GM04504 (cell line): ENCODE results near the gene KLHL29.

Experiments
- DNase-seq: peaks from one replicate; pipeline ENCODE4 v3.0.0-alpha.2; 2012; ENCODE audit warnings: low read depth

The KLHL29 gene

GRCh38 chr2:23616630-23617029 is 231.7 kb downstream of the KLHL29 start:
- DNase-seq: no peak

GRCh38 chr2:23617167-23617810 is 232.3 kb downstream of the KLHL29 start:
- DNase-seq: peak; percentile 35

GRCh38 chr2:23617811-23618215 is 232.8 kb downstream of the KLHL29 start:
- no peak for DNase-seq

GRCh38 chr2:23618265-23618664 is 233.3 kb downstream of the KLHL29 start:
- no peak for DNase-seq

- DNase-seq: no peak
Observed at GRCh38 chr2:23618794-23619530, 234.0 kb downstream of the KLHL29 start.

- DNase-seq: no peak
Observed at GRCh38 chr2:23619941-23620340, 235.0 kb downstream of the KLHL29 start.

GRCh38 chr2:23620841-23621341 is 235.9 kb downstream of the KLHL29 start:
- DNase-seq: no peak

- no peak for DNase-seq
Observed at GRCh38 chr2:23621616-23622015, 236.6 kb downstream of the KLHL29 start.

GRCh38 chr2:23622466-23622865 is 237.5 kb downstream of the KLHL29 start:
- DNase-seq: no peak

- DNase-seq: no peak
Observed at GRCh38 chr2:23622966-23623675, 238.1 kb downstream of the KLHL29 start.

- no peak for DNase-seq
Observed at GRCh38 chr2:23624378-23624777, 239.4 kb downstream of the KLHL29 start.

GRCh38 chr2:23624915-23625314 is 239.9 kb downstream of the KLHL29 start:
- no peak for DNase-seq

- no peak for DNase-seq
Observed at GRCh38 chr2:23625726-23626125, 240.7 kb downstream of the KLHL29 start.

GRCh38 chr2:23626701-23627230 is 241.8 kb downstream of the KLHL29 start:
- no peak for DNase-seq

- no peak for DNase-seq
Observed at GRCh38 chr2:23627236-23628009, 242.4 kb downstream of the KLHL29 start.

GRCh38 chr2:23628926-23629771 is 244.2 kb downstream of the KLHL29 start:
- no peak for DNase-seq

- DNase-seq: no peak
Observed at GRCh38 chr2:23629772-23630480, 244.9 kb downstream of the KLHL29 start.

- no peak for DNase-seq
Observed at GRCh38 chr2:23630961-23631360, 246.0 kb downstream of the KLHL29 start.

GRCh38 chr2:23631389-23631788 is 246.4 kb downstream of the KLHL29 start:
- DNase-seq: no peak

GRCh38 chr2:23632386-23632785 is 247.4 kb downstream of the KLHL29 start:
- DNase-seq: no peak
